Measurements from ENCODE around the gene PTK6. TPM values are rescaled to one million over a fixed set of nuclear protein-coding genes. Genes with fewer than 3 reads are reported as not detected.

Gene PTK6
- total and polyA plus RNA-seq, 5 donors from 2014 or later = 0.15 to 0.21 (median 0.19) TPM; not detected in 1

- ATAC-seq (ENCODE audit: low read depth in 2 of 2) (no peak), DNase-seq (no peak)
- no peaks in the 10 kb centered on the region for H3K9me3 ChIP-seq (ENCODE audit: control insufficient read depth in 2 of 2, low read length in 2 of 2)
- no peaks in the 10 kb centered on the region for H3K9me3 Mint-ChIP-seq
- H3K27me3 ChIP-seq (ENCODE audit: control insufficient read depth, insufficient read depth, low read length) = no peaks in the 10 kb centered on the region
- H3K4me3 ChIP-seq (ENCODE audit: low read depth, low read length) = no peak overlapping the region
- peak overlapping the region in 2 of 4 donors; percentile 72 to 96 for H3K4me3 Mint-ChIP-seq
- no peak overlapping the region for H3K27ac Mint-ChIP-seq
- H3K27ac ChIP-seq (ENCODE audit: insufficient read depth, low read length, poor library complexity, severe bottlenecking) = no peak overlapping the region
- peaks cover 2% of the 10 kb centered on the region for H3K4me1 ChIP-seq (ENCODE audit: control insufficient read depth, insufficient read depth, low read length, poor library complexity, severe bottlenecking)
- H3K27me3 Mint-ChIP-seq = peaks cover 5% of the 10 kb centered on the region
- H3K36me3 Mint-ChIP-seq = no peaks in the 10 kb centered on the region
- peaks cover 0 to 7% (median 5%) of the 10 kb centered on the region in 4 donors for H3K4me1 Mint-ChIP-seq
- no peaks in the 10 kb centered on the region for H3K36me3 ChIP-seq (ENCODE audit: control insufficient read depth, insufficient read depth, low read length)
Measured at GRCh38 chr20:63531686-63532448, 5.3 kb downstream of the PTK6 start.

GRCh38 chr20:63530788-63531160 is 6.4 kb downstream of the PTK6 start:
- H3K4me1 ChIP-seq (ENCODE audit: control insufficient read depth, insufficient read depth, low read length, poor library complexity, severe bottlenecking) = no peaks in the 10 kb centered on the region
- Mint-ChIP-seq H3K4me1 (peaks cover 0 to 7% (median 3%) of the 10 kb centered on the region in 4 donors), H3K4me3 (no peak overlapping the region), H3K9me3 (no peaks in the 10 kb centered on the region), H3K27ac (no peak overlapping the region), H3K27me3 (peaks cover 5% of the 10 kb centered on the region), H3K36me3 (no peaks in the 10 kb centered on the region)
- H3K27me3 ChIP-seq (ENCODE audit: control insufficient read depth, insufficient read depth, low read length) = no peaks in the 10 kb centered on the region
- no peaks in the 10 kb centered on the region for H3K36me3 ChIP-seq (ENCODE audit: control insufficient read depth, insufficient read depth, low read length)
- no peak overlapping the region for H3K4me3 ChIP-seq (ENCODE audit: low read depth, low read length)
- H3K9me3 ChIP-seq (ENCODE audit: control insufficient read depth in 2 of 2, low read length in 2 of 2) = no peaks in the 10 kb centered on the region
- DNase-seq = no peak
- no peak for ATAC-seq (ENCODE audit: low read depth in 2 of 2)
- H3K27ac ChIP-seq (ENCODE audit: insufficient read depth, low read length, poor library complexity, severe bottlenecking) = no peak overlapping the region

DNA sequence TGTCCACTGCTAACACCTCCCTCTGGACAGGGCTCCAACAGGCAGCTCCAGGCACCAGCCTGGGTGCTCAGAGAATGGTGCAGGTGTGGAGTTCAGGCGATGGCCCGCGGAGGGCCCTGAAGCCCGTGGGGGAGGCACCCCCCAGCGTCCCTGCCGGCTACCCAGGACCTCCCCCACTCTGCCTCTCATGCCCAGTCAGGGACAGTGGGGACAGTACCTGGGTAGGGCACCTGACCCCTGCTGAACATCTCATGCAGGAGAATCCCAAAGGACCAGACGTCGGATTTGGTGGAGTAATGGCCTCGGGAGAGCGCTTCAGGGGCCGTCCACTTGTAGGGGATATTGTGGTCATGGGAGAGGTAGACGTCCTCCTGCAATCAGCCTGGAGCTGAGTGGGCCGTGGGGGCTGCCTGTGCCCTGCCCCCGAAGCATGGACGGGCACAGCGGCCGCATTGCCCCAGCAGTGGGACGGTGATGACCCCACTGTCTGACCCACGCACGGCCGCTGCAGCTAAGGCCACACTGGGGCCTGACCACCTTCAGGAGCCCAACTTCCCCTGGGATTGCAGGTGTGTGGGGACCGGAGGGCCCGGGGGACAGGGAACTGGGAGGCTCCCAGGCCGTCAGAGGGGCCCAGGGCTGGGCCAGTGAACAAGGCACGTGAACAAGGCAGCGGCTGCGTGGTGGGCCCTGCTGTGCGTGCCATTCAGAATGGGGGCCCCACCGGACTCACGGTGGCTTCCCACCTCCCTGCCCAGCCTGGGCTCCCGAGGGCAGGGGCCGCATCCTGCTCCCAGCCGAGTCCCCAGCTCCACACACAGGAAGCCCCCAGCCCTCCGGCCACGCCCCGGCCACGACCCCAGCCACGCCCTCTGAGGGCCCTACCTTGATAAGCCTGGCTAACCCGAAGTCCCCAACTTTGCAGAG is 7.1 kb downstream of the PTK6 start:
- Histone ChIP-seq H3K27me3 (ENCODE audit: control insufficient read depth, insufficient read depth, low read length) (no peaks in the 10 kb centered on the region), H3K27ac (ENCODE audit: insufficient read depth, low read length, poor library complexity, severe bottlenecking) (no peak overlapping the region), H3K4me1 (ENCODE audit: control insufficient read depth, insufficient read depth, low read length, poor library complexity, severe bottlenecking) (no peaks in the 10 kb centered on the region), H3K9me3 (ENCODE audit: control insufficient read depth in 2 of 2, low read length in 2 of 2) (no peaks in the 10 kb centered on the region), H3K4me3 (ENCODE audit: low read depth, low read length) (no peak overlapping the region), H3K36me3 (ENCODE audit: control insufficient read depth, insufficient read depth, low read length) (no peaks in the 10 kb centered on the region)
- no peaks in the 10 kb centered on the region for H3K36me3 Mint-ChIP-seq
- H3K4me3 Mint-ChIP-seq = peak overlapping the region in 1 of 4 donors; percentile 44
- H3K27ac Mint-ChIP-seq = no peak overlapping the region
- H3K4me1 Mint-ChIP-seq = peaks cover 2 to 7% (median 4%) of the 10 kb centered on the region in 4 donors
- DNase-seq (no peak), ATAC-seq (ENCODE audit: low read depth in 2 of 2) (no peak)
- H3K27me3 Mint-ChIP-seq = peaks cover 5% of the 10 kb centered on the region
- H3K9me3 Mint-ChIP-seq = no peaks in the 10 kb centered on the region

GRCh38 chr20:63529180-63529860 is 7.9 kb downstream of the PTK6 start:
- Mint-ChIP-seq H3K27me3 (peaks cover 10% of the 10 kb centered on the region), H3K27ac (peak overlapping the region in 1 of 3 donors; percentile 38), H3K4me1 (peaks cover 4 to 12% (median 8%) of the 10 kb centered on the region in 4 donors), H3K9me3 (no peaks in the 10 kb centered on the region), H3K4me3 (peak overlapping the region in 1 of 4 donors; percentile 44), H3K36me3 (peaks cover 3% of the 10 kb centered on the region)
- Histone ChIP-seq H3K4me1 (ENCODE audit: control insufficient read depth, insufficient read depth, low read length, poor library complexity, severe bottlenecking) (no peaks in the 10 kb centered on the region), H3K36me3 (ENCODE audit: control insufficient read depth, insufficient read depth, low read length) (no peaks in the 10 kb centered on the region), H3K9me3 (ENCODE audit: control insufficient read depth in 2 of 2, low read length in 2 of 2) (no peaks in the 10 kb centered on the region), H3K27ac (ENCODE audit: insufficient read depth, low read length, poor library complexity, severe bottlenecking) (no peak overlapping the region), H3K4me3 (ENCODE audit: low read depth, low read length) (no peak overlapping the region), H3K27me3 (ENCODE audit: control insufficient read depth, insufficient read depth, low read length) (no peaks in the 10 kb centered on the region)
- ATAC-seq (ENCODE audit: low read depth in 2 of 2) = no peak
- no peak for DNase-seq

- H3K27ac Mint-ChIP-seq = peak overlapping the region in 2 of 3 donors; percentile 4 to 35
- H3K4me3 ChIP-seq (ENCODE audit: low read depth, low read length) = no peak overlapping the region
- H3K4me1 Mint-ChIP-seq = peaks cover 4 to 20% (median 13%) of the 10 kb centered on the region in 4 donors
- ATAC-seq (ENCODE audit: low read depth in 2 of 2) (no peak), DNase-seq (no peak)
- H3K9me3 ChIP-seq (ENCODE audit: control insufficient read depth in 2 of 2, low read length in 2 of 2) = no peaks in the 10 kb centered on the region
- H3K36me3 ChIP-seq (ENCODE audit: control insufficient read depth, insufficient read depth, low read length) = peaks cover 10% of the 10 kb centered on the region
- peaks cover 0 to 3% (median 2%) of the 10 kb centered on the region in 7 donors for H3K9me3 Mint-ChIP-seq
- H3K4me1 ChIP-seq (ENCODE audit: control insufficient read depth, insufficient read depth, low read length, poor library complexity, severe bottlenecking) = peaks cover 6% of the 10 kb centered on the region
- peaks cover 13% of the 10 kb centered on the region for H3K36me3 Mint-ChIP-seq
- H3K27me3 Mint-ChIP-seq = peaks cover 10% of the 10 kb centered on the region
- peak overlapping the region in 1 of 4 donors; percentile 61 for H3K4me3 Mint-ChIP-seq
- H3K27me3 ChIP-seq (ENCODE audit: control insufficient read depth, insufficient read depth, low read length) = no peaks in the 10 kb centered on the region
- H3K27ac ChIP-seq (ENCODE audit: insufficient read depth, low read length, poor library complexity, severe bottlenecking) = no peak overlapping the region
Measured at GRCh38 chr20:63527184-63527583, 10.0 kb downstream of the PTK6 start.

DNA sequence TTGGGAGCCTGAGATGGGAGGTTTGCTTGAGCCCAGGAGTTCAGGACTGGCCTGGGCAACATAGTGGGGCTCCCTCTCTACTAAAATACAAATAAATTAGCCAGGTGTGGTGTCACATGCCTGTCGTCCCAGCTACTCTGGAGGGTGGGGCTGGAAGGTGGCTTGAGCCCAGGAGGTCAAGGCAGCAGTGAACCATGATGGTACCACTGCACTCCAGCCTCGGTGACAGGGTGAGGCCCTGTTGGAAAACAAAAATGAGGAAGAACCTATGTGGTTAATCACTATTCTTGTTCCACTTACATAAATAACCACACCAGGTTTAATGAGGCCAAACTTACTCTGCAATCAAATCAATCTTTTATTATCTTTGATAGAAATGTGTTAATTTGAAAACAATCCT is 11.2 kb downstream of the PTK6 start:
- Mint-ChIP-seq H3K27ac (no peak overlapping the region), H3K4me1 (peaks cover 4 to 23% (median 11%) of the 10 kb centered on the region in 4 donors)
- DNase-seq = no peak

DNA sequence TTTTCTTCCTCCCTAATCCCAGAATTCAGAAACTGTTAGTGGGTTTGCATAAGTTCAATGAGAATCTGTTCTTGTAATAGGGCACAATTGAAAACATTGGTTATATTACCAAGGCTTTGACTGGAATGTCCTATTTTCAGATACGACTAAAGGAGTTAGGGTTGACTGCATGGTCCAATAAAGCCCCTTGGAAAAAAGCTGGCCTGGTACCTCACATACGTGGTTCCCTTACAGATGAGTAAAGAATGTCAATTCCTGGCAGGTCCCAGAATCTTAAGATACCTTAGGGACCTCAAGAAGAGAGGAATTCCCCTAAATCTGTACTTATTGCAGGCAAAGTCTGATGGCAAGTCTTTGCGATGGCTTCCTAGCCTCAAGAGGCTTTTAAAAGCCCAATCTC is 12.0 kb downstream of the PTK6 start:
- Histone ChIP-seq H3K27ac (ENCODE audit: insufficient read depth, low read length, poor library complexity, severe bottlenecking) (no peak overlapping the region), H3K4me1 (ENCODE audit: control insufficient read depth, insufficient read depth, low read length, poor library complexity, severe bottlenecking) (peaks cover 16% of the 10 kb centered on the region), H3K27me3 (ENCODE audit: control insufficient read depth, insufficient read depth, low read length) (no peaks in the 10 kb centered on the region), H3K36me3 (ENCODE audit: control insufficient read depth, insufficient read depth, low read length) (peaks cover 10% of the 10 kb centered on the region), H3K9me3 (ENCODE audit: control insufficient read depth in 2 of 2, low read length in 2 of 2) (no peaks in the 10 kb centered on the region), H3K4me3 (ENCODE audit: low read depth, low read length) (no peak overlapping the region)
- Mint-ChIP-seq H3K4me1 (peaks cover 4 to 23% (median 11%) of the 10 kb centered on the region in 4 donors), H3K4me3 (peak overlapping the region in 3 of 4 donors; percentile 48 to 81 (median 67)), H3K9me3 (peaks cover 0 to 3% (median 2%) of the 10 kb centered on the region in 7 donors), H3K27ac (peak overlapping the region in 1 of 3 donors; percentile 26), H3K36me3 (peaks cover 13% of the 10 kb centered on the region), H3K27me3 (peaks cover 10% of the 10 kb centered on the region)
- DNase-seq = no peak
- ATAC-seq (ENCODE audit: low read depth in 2 of 2) = no peak

More for the DNA sequence above, 11.2 kb downstream of the PTK6 start:
- peaks cover 10% of the 10 kb centered on the region for H3K27me3 Mint-ChIP-seq
- H3K36me3 Mint-ChIP-seq = peaks cover 13% of the 10 kb centered on the region
- no peak for ATAC-seq (ENCODE audit: low read depth in 2 of 2)
- H3K4me3 ChIP-seq (ENCODE audit: low read depth, low read length) = no peak overlapping the region
- peak overlapping the region in 2 of 4 donors; percentile 61 to 81 for H3K4me3 Mint-ChIP-seq
- H3K9me3 Mint-ChIP-seq = peaks cover 0 to 3% (median 2%) of the 10 kb centered on the region in 7 donors
- H3K27me3 ChIP-seq (ENCODE audit: control insufficient read depth, insufficient read depth, low read length) = no peaks in the 10 kb centered on the region
- peaks cover 10% of the 10 kb centered on the region for H3K36me3 ChIP-seq (ENCODE audit: control insufficient read depth, insufficient read depth, low read length)
- H3K9me3 ChIP-seq (ENCODE audit: control insufficient read depth in 2 of 2, low read length in 2 of 2) = no peaks in the 10 kb centered on the region
- H3K27ac ChIP-seq (ENCODE audit: insufficient read depth, low read length, poor library complexity, severe bottlenecking) = no peak overlapping the region
- H3K4me1 ChIP-seq (ENCODE audit: control insufficient read depth, insufficient read depth, low read length, poor library complexity, severe bottlenecking) = peaks cover 16% of the 10 kb centered on the region
